H1 (cell line): ENCODE measurements around the gene HS3ST5. TPM values are rescaled to one million over a fixed set of nuclear protein-coding genes. Genes with fewer than 3 reads are reported as not detected.

Experiments
- CTCF ChIA-PET: fragments of 300-600 bp; sonication (Branson Sonifier 250); formaldehyde crosslinking; loops from one replicate; lab custom pipeline; 2021; ENCODE audit not compliant: partially characterized antibody; lab: Charles Lee
- POLR2A ChIA-PET: fragments of 300-600 bp; sonication (Branson Sonifier 250); formaldehyde crosslinking; loops from one replicate; lab custom pipeline; 2021; ENCODE audit warnings: inconsistent platforms; ENCODE audit not compliant: partially characterized antibody; lab: Charles Lee
- DNase-seq, 2 experiments: peaks; one replicate each; pipeline versions ENCODE4 v3.0.0 to v3.0.0-alpha.2; 2010 to 2022; ENCODE audit warnings: low spot score in 2 of 2, low read depth in 1 of 2, mixed read lengths in 1 of 2
- FAIRE-seq: peaks from 2 replicates; lab custom pipeline; 2011; peaks lifted over from hg19 to GRCh38; lab: Jason Lieb, UNC
- H2AFZ ChIP-seq: 2 replicates; pipeline ENCODE4 v1.8.1; 2012; ENCODE audit warnings: low read length, inconsistent platforms
- H2AK5ac ChIP-seq: 2 replicates; pipeline ENCODE4 v1.6.1; 2013; ENCODE audit warnings: low read depth, low read length
- H2BK120ac ChIP-seq: replicated peaks from 2 replicates; pipeline ENCODE3; 2013; ENCODE audit warnings: low read depth, low read length, inconsistent platforms
- H2BK12ac ChIP-seq: 2 replicates; pipeline ENCODE4 v1.6.1; 2013; ENCODE audit warnings: low read depth, low read length
- H2BK15ac ChIP-seq: 2 replicates; pipeline ENCODE4 v1.6.1; 2013; ENCODE audit warnings: low read length
- H2BK20ac ChIP-seq: 2 replicates; pipeline ENCODE4 v1.6.1; 2013; ENCODE audit warnings: low read length
- H2BK5ac ChIP-seq: 2 replicates; pipeline ENCODE4 v1.6.1; 2013; ENCODE audit warnings: low read depth, low read length
- H3K14ac ChIP-seq: 2 replicates; pipeline ENCODE4 v1.6.1; 2013; ENCODE audit warnings: inconsistent platforms; ENCODE audit not compliant: insufficient read length
- H3K18ac ChIP-seq: 2 replicates; pipeline ENCODE4 v1.6.1; 2013; ENCODE audit warnings: low read length; ENCODE audit errors: extremely low read depth
- H3K23ac ChIP-seq: 2 replicates; pipeline ENCODE4 v1.6.1; 2013; ENCODE audit warnings: inconsistent platforms; ENCODE audit not compliant: insufficient read length
- H3K23me2 ChIP-seq: 2 replicates; pipeline ENCODE4 v1.6.1; 2013; ENCODE audit warnings: low read depth, low read length
- H3K27ac ChIP-seq: 2 replicates; pipeline ENCODE4 v1.6.1; 2011; ENCODE audit warnings: low read depth, low read length, inconsistent platforms
- H3K27me3 ChIP-seq, 4 experiments: replicated peaks in 1 of 4; 1 replicate in 1 of 4; 2 replicates in 3 of 4; pipeline versions ENCODE4 v1.6.1 to v1.8.1; 2011 to 2013; ENCODE audit warnings: low read length in 3 of 4, mild to moderate bottlenecking in 3 of 4, inconsistent platforms in 2 of 4, mixed read lengths in 2 of 4, moderate library complexity in 1 of 4; ENCODE audit not compliant: control insufficient read depth in 3 of 4, insufficient read depth in 3 of 4; ENCODE audit errors: extremely low read depth in 1 of 4
- H3K36me3 ChIP-seq, 4 experiments: 2 replicates each; pipeline versions ENCODE4 v1.6.1 to v1.8.1; 2011 to 2013; ENCODE audit warnings: mild to moderate bottlenecking in 4 of 4, low read length in 3 of 4, moderate library complexity in 2 of 4, control low read depth in 1 of 4, inconsistent platforms in 1 of 4; ENCODE audit not compliant: insufficient read depth in 4 of 4, control insufficient read depth in 2 of 4
- H3K4ac ChIP-seq: replicated peaks from 2 replicates; pipeline ENCODE3; 2013; ENCODE audit warnings: low read length, low read depth, mixed read lengths, inconsistent platforms; ENCODE audit not compliant: insufficient read length
- H3K4me1 ChIP-seq, 4 experiments: replicated peaks in 1 of 4; 1 replicate in 1 of 4; 2 replicates in 3 of 4; pipeline versions ENCODE4 v1.6.1 to v1.8.1; 2011 to 2013; ENCODE audit warnings: low read length in 3 of 4, inconsistent platforms in 2 of 4, mixed read lengths in 1 of 4; ENCODE audit not compliant: insufficient read depth in 4 of 4, control insufficient read depth in 3 of 4
- H3K4me2 ChIP-seq, 2 experiments: 2 replicates each; pipeline versions ENCODE4 v1.6.1 to v1.8.1; 2011 to 2013; ENCODE audit warnings: low read depth in 2 of 2, low read length in 2 of 2, control low read depth in 1 of 2, inconsistent platforms in 1 of 2, mild to moderate bottlenecking in 1 of 2; ENCODE audit not compliant: insufficient read depth in 1 of 2
- H3K4me3 ChIP-seq, 4 experiments: fragments of 200-600, 300-600 bp in 1 of 4; sonication (generic), shearing (Covaris generic), sonication (Bioruptor Twin) in 1 of 4; 2 replicates each; pipeline versions ENCODE4 v1.5.1 to v1.8.1; 2011 to 2016; ENCODE audit warnings: low read length in 4 of 4, low read depth in 3 of 4, control low read depth in 2 of 4, inconsistent platforms in 2 of 4, mild to moderate bottlenecking in 2 of 4, mixed read lengths in 1 of 4, moderate library complexity in 1 of 4; ENCODE audit not compliant: insufficient read depth in 2 of 4; ENCODE audit errors: extremely low read depth in 1 of 4
- H3K56ac ChIP-seq: replicated peaks from 2 replicates; pipeline ENCODE3; 2013; ENCODE audit warnings: low read depth, mild to moderate bottlenecking, mixed read lengths, low read length, inconsistent platforms; ENCODE audit not compliant: insufficient read length
- H3K79me1 ChIP-seq: 2 replicates; pipeline ENCODE4 v1.6.1; 2013; ENCODE audit warnings: low read depth, low read length, control low read depth
- H3K79me2 ChIP-seq, 2 experiments: 2 replicates each; pipeline versions ENCODE4 v1.6.1 to v1.8.1; 2012 to 2013; ENCODE audit warnings: low read length in 2 of 2, mild to moderate bottlenecking in 2 of 2, inconsistent platforms in 1 of 2; ENCODE audit not compliant: insufficient read depth in 2 of 2, control insufficient read depth in 1 of 2
- H3K9ac ChIP-seq, 4 experiments: replicated peaks in 1 of 4; 1 replicate in 1 of 4; 2 replicates in 3 of 4; pipeline versions ENCODE4 v1.6.1 to v1.8.1; 2011 to 2013; ENCODE audit warnings: low read depth in 3 of 4, low read length in 3 of 4, control low read depth in 2 of 4, mild to moderate bottlenecking in 2 of 4, moderate library complexity in 2 of 4, inconsistent platforms in 1 of 4; ENCODE audit errors: extremely low read depth in 1 of 4
- H3K9me3 ChIP-seq, 2 experiments: 2 replicates each; pipeline versions ENCODE4 v1.6.1 to v1.8.1; 2012 to 2013; ENCODE audit warnings: mild to moderate bottlenecking in 2 of 2, moderate library complexity in 2 of 2, control low read depth in 1 of 2, inconsistent platforms in 1 of 2, low read depth in 1 of 2, low read length in 1 of 2, mixed read lengths in 1 of 2; ENCODE audit not compliant: insufficient read depth in 2 of 2
- H4K20me1 ChIP-seq, 2 experiments: replicated peaks in 1 of 2; 2 replicates each; pipeline versions ENCODE3 to v1.8.1; 2011 to 2013; ENCODE audit warnings: inconsistent platforms in 2 of 2, low read length in 2 of 2, mild to moderate bottlenecking in 1 of 2; ENCODE audit not compliant: insufficient read depth in 2 of 2, control insufficient read depth in 1 of 2
- H4K5ac ChIP-seq: 2 replicates; pipeline ENCODE4 v1.6.1; 2013; ENCODE audit warnings: low read length, low read depth, mixed read lengths, inconsistent platforms; ENCODE audit not compliant: insufficient read length
- H4K8ac ChIP-seq: 2 replicates; pipeline ENCODE4 v1.8.0; 2013; ENCODE audit warnings: mild to moderate bottlenecking, moderate library complexity, low read length, inconsistent platforms; ENCODE audit not compliant: insufficient read depth; ENCODE audit errors: extremely low read depth
- H4K91ac ChIP-seq: replicated peaks from 2 replicates; pipeline ENCODE3; 2013; ENCODE audit warnings: low read length, mixed read lengths, inconsistent platforms; ENCODE audit not compliant: insufficient read length
- CBX5 ChIP-seq: fragments of 300-800, 300-1000 bp; sonication (generic); IDR thresholded peaks from 2 replicates; pipeline ENCODE4 v1.7.1; 2016; ENCODE audit warnings: antibody characterized with exemption, low read length, low read depth
- EGR1 ChIP-seq: IDR thresholded peaks from 2 replicates; pipeline ENCODE4 v1.6.1; 2011; ENCODE audit warnings: low read depth, low read length, borderline replicate concordance
- EZH2 ChIP-seq: fragments of 200-600 bp; sonication (generic); IDR thresholded peaks from 2 replicates; pipeline ENCODE4 v1.7.1; 2012; ENCODE audit warnings: low read depth, mild to moderate bottlenecking, moderate library complexity, low read length, inconsistent platforms; ENCODE audit not compliant: severe bottlenecking
- HDAC6 ChIP-seq: IDR thresholded peaks from one replicate; pipeline ENCODE4 v1.7.1; 2012; ENCODE audit warnings: low read depth, mild to moderate bottlenecking, inconsistent platforms, low read length, moderate library complexity
- KDM4A ChIP-seq: IDR thresholded peaks from one replicate; pipeline ENCODE4 v1.7.1; 2012; ENCODE audit warnings: low read depth, mild to moderate bottlenecking, moderate library complexity, low read length, inconsistent platforms; ENCODE audit not compliant: severe bottlenecking
- PHF8 ChIP-seq: fragments of 200-600 bp; sonication (generic); conservative IDR thresholded peaks from 2 replicates; pipeline ENCODE4 v1.7.1; 2012; ENCODE audit warnings: low read depth, mild to moderate bottlenecking, inconsistent platforms, low read length, moderate library complexity
- RFX5 ChIP-seq: IDR thresholded peaks from 2 replicates; pipeline ENCODE4 v1.6.1; 2011; ENCODE audit warnings: low read depth, low read length, improper control_type of control experiment, borderline replicate concordance
- SIRT6 ChIP-seq: IDR thresholded peaks from one replicate; pipeline ENCODE4 v1.7.1; 2012; ENCODE audit warnings: low read length, inconsistent platforms
- SP4 ChIP-seq: IDR thresholded peaks from 2 replicates; pipeline ENCODE4 v1.6.1; 2012; ENCODE audit warnings: low read length, inconsistent platforms
- SRF ChIP-seq: IDR thresholded peaks from 2 replicates; pipeline ENCODE4 v1.6.1; 2011; ENCODE audit warnings: mild to moderate bottlenecking, low read depth, low read length, moderate library complexity
- WGBS, 2 experiments: shearing (Covaris generic) in 1 of 2; methylation state at CpG; one replicate each; pipeline versions ENCODE4 v1.1.6 to v1.1.7; 2013 to 2015; ENCODE audit warnings: low lambda C conversion rate in 2 of 2, mixed read lengths in 2 of 2, inconsistent platforms in 1 of 2, low coverage in 1 of 2, missing lambda C conversion rate in 1 of 2; ENCODE audit not compliant: insufficient replicate concordance in 2 of 2, insufficient coverage in 1 of 2, insufficient read length in 1 of 2; ENCODE audit errors: extremely low coverage in 1 of 2, missing lambda C conversion rate in 1 of 2; 5-methylcytosine and 5-hydroxymethylcytosine counted together
- polyA plus RNA-seq, 7 experiments: library from polyadenylated mRNA; depleted of rRNA in 3 of 7; stranded (reverse) in 5 of 7; unstranded in 2 of 7; fragments of >200 nt in 5 of 7; fragments of 200-250 nt in 2 of 7; gene quantifications; 1 replicate in 5 of 7; 2 replicates in 1 of 7; 4 replicates in 1 of 7; pipeline versions ENCODE4 v1.2.1 to v1.2.3, GENCODE V29; 2011 to 2013; ENCODE audit warnings: missing spikeins in 2 of 7, mixed read lengths in 2 of 7
- total RNA-seq: library from RNA; stranded (reverse); fragmentation: NEBNext Ultra II Directional; extraction: Animal tissue kit (Norgen Biotek cat#: 25700); gene quantifications from 2 replicates; pipeline ENCODE4 v1.2.1, GENCODE V29; 2021

HS3ST5 gene
- total and polyA plus RNA-seq, 2 of the 8 experiments (the other 6 are each of a cell fraction or from before 2014, with no cell fraction given) = 1.2 to 9.9 TPM

DNA sequence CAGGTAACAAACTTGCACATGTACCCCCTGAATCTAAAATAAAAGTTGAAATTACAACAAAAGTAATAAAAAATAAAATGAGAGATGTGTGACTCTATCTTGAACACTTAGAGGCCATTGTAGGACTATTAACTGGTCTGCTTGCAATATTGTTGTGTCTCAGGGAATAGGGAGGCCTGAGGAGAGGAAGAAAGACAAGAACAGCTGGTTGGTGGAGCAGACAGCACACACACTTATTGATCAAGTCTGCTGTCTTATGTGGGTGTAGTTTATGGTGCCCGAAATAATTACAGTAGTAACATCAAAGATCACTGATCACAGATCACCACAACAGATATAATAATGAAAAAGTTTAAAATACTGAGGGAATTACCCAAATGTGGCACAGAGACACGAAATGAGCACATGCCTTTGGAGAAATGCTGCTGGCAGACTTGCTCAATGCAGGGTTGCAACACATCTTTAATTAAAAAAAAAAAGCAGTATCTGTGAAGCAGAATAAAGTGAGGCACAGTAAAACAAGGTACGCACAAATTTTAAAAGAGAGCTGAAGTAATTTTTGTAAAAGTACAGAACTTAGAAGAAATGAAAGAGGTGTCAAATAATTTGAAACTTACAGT lies 261.8 kb downstream of the HS3ST5 start:
- CTCF ChIA-PET = interaction anchor here (0.6 to 4.1 kb wide), 4 partner anchors 28 to 95 kb away, joined by 3 to 18 read pairs (median 3); no protein-coding TSS in a partner anchor
- no peak overlapping the region for H3K23ac ChIP-seq
- H3K79me1 ChIP-seq = no peaks in the 10 kb centered on the region
- TF ChIP-seq HDAC6 = no peak
- TF ChIP-seq RFX5 = no peak
- no peak for TF ChIP-seq KDM4A
- TF ChIP-seq SP4 = no peak
- no peak for TF ChIP-seq EGR1
- TF ChIP-seq CBX5 = no peak
- TF ChIP-seq EZH2 = no peak
- no peak for TF ChIP-seq PHF8
- no peak for TF ChIP-seq SIRT6
- TF ChIP-seq SRF = no peak

More for the DNA sequence above, 261.8 kb downstream of the HS3ST5 start:
- Histone ChIP-seq H4K20me1 (no peaks in the 10 kb centered on the region), H3K27me3 (no peaks in the 10 kb centered on the region), H3K9me3 (no peaks in the 10 kb centered on the region), H2BK120ac (no peak overlapping the region), H3K23me2 (no peaks in the 10 kb centered on the region), H3K4me1 (peaks cover 0 to 4% (median 0%) of the 10 kb centered on the region in 4 experiments; a peak in 1 of 7 replicates), H3K4me3 (no peak overlapping the region), H3K56ac (no peak overlapping the region), H2BK20ac (no peak overlapping the region), H2BK15ac (no peak overlapping the region), H4K8ac (no peak overlapping the region), H3K4ac (no peak overlapping the region), H4K5ac (no peak overlapping the region), H3K36me3 (peaks cover 0 to 14% (median 0%) of the 10 kb centered on the region in 4 experiments; a peak in 3 of 8 replicates), H2BK5ac (no peak overlapping the region), H3K79me2 (no peaks in the 10 kb centered on the region), H3K14ac (no peak overlapping the region), H2AK5ac (no peak overlapping the region), H2AFZ (no peak overlapping the region), H2BK12ac (no peak overlapping the region), H3K4me2 (no peak overlapping the region), H3K27ac (no peak overlapping the region), H3K18ac (no peak overlapping the region), H3K9ac (no peak overlapping the region), H4K91ac (no peak overlapping the region)
- 91% methylated on average over 3 of the region's 3 CpGs; no CpG with 5 or more reads in 1 of the 2 experiments for WGBS, 2 experiments
- FAIRE-seq (no peak), DNase-seq (no peak)
- POLR2A ChIA-PET = no interaction called here
